ENCODE results near the gene DNMT1. TPM values are rescaled to one million over a fixed set of nuclear protein-coding genes. Genes with fewer than 3 reads are reported as not detected.
A peak's percentile ranks its signal among the peaks of the same experiment; 100 is the strongest.

DNMT1 gene
- total and polyA plus RNA-seq, 2 donors (not counting 1 experiment from before 2014, with no cell fraction given) = 53.0 to 119 TPM

DNA sequence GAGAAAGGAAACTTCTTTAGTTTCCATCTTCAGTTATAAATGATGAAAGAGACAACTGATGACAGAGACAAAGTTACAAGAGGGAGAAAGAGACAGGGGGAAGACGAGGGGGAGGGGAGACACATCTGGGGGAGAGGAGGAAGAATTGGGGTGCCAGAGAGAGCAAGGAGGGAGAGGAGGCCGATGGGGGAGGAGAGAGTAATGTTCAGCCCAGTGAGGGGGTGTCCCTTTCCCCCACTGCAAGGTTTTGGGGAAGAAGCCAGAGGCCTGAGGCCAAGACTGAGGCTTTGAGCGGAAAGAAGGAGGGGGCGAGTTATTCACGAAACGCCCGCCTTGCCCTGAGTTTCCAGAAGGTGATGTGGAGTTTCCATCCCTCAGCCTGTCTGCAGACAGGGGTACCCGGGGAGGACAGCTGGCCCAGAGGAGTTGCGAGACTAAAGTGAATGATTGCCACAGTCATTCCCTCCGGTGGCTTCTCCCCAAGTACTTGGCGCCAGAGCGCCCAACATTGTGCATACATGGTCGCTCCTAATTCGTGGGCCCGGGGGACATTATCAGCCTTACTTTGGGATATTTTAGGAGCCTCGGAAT is 89.1 kb downstream of the DNMT1 start:
- 16% methylated on average over 15 of the region's 16 CpGs for WGBS (ENCODE audit: insufficient coverage)
- Histone ChIP-seq H3K79me2 (ENCODE audit: control insufficient read depth, insufficient read depth, low read length) (peaks cover 37% of the 10 kb centered on the region), H3K9me3 (ENCODE audit: control extremely low read depth in 1 of 3, control insufficient read depth in 2 of 3, insufficient read depth in 1 of 3, low read length in 2 of 3) (no peaks in the 10 kb centered on the region), H3K36me3 (replicated peaks in 1 of 2; ENCODE audit: control extremely low read depth in 1 of 2, control insufficient read depth in 1 of 2, extremely low read depth in 1 of 2, insufficient read depth in 2 of 2, low read length in 1 of 2) (peaks cover 0 to 35% of the 10 kb centered on the region in 2 experiments), H2AFZ (ENCODE audit: insufficient read depth, low read depth, low read length, poor library complexity, severe bottlenecking) (no peak overlapping the region), H3K4me3 (ENCODE audit: control extremely low read depth in 1 of 5, extremely low read depth in 1 of 5, insufficient read depth in 1 of 5, low read depth in 2 of 5, low read length in 4 of 5) (peak overlapping the region in 4 of 5 experiments; percentile 35 to 71 (median 62)), H3K9ac (ENCODE audit: low read length) (peak overlapping the region; percentile 50), H3K27me3 (replicated peaks in 1 of 4; ENCODE audit: control extremely low read depth in 1 of 4, control insufficient read depth in 3 of 4, insufficient read depth in 4 of 4, low read length in 3 of 4) (no peaks in the 10 kb centered on the region), H3K4me2 (replicated peaks; ENCODE audit: low read depth, low read length, poor library complexity, severe bottlenecking) (peak overlapping the region; percentile 83), H4K20me1 (ENCODE audit: control insufficient read depth, insufficient read depth, low read length, poor library complexity, severe bottlenecking) (peaks cover 30% of the 10 kb centered on the region), H3K27ac (ENCODE audit: low read length in 2 of 2) (peak overlapping the region; percentile 97 to 99), H3K4me1 (ENCODE audit: control insufficient read depth in 2 of 2, insufficient read depth in 2 of 2, low read length in 2 of 2) (peaks cover 51 to 73% of the 10 kb centered on the region in 2 donors)
- peak overlapping the region; percentile 92 for H3K4me3 Mint-ChIP-seq
- no peak for TF ChIP-seq EZH2 (IDR thresholded peaks at IDR 0.05; ENCODE audit: borderline replicate concordance, insufficient read depth, low read depth, low read length, poor library complexity, severe bottlenecking)
- TF ChIP-seq, protein P1, sequence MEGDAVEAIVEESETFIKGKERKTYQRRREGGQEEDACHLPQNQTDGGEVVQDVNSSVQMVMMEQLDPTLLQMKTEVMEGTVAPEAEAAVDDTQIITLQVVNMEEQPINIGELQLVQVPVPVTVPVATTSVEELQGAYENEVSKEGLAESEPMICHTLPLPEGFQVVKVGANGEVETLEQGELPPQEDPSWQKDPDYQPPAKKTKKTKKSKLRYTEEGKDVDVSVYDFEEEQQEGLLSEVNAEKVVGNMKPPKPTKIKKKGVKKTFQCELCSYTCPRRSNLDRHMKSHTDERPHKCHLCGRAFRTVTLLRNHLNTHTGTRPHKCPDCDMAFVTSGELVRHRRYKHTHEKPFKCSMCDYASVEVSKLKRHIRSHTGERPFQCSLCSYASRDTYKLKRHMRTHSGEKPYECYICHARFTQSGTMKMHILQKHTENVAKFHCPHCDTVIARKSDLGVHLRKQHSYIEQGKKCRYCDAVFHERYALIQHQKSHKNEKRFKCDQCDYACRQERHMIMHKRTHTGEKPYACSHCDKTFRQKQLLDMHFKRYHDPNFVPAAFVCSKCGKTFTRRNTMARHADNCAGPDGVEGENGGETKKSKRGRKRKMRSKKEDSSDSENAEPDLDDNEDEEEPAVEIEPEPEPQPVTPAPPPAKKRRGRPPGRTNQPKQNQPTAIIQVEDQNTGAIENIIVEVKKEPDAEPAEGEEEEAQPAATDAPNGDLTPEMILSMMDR (IDR thresholded peaks at IDR 0.05) = no peak
- no peaks in the 10 kb centered on the region for H3K9me3 Mint-ChIP-seq (ENCODE audit: insufficient read depth)
- H3K4me1 Mint-ChIP-seq = peaks cover 56% of the 10 kb centered on the region
- H3K27me3 Mint-ChIP-seq = no peaks in the 10 kb centered on the region
- no peak for DNase-seq
- intact Hi-C loops (cut with micrococcal nuclease) = loop anchor here (1.0 to 10.0 kb wide), 4 partner anchors 9 to 299 kb away; partner anchors contain the start of genes CDC37 and SHFL
- H3K27ac Mint-ChIP-seq = peak overlapping the region; percentile 99
- POLR2A ChIA-PET = interaction anchor here (0.6 to 3.1 kb wide), 5 partner anchors 9 to 153 kb away, joined by 3 to 26 read pairs (median 5); no protein-coding TSS in a partner anchor
- no peak for ATAC-seq (ENCODE audit: low read depth)
- CTCF ChIA-PET = interaction anchor here (1.0 to 14.9 kb wide), 6 partner anchors 9 to 1020 kb away, joined by 3 to 263 read pairs (median 6); partner anchors contain the start of genes EIF3G and P2RY11
